Mammary epithelial cell (primary cell): ENCODE measurements around the gene TBC1D22A.

Source experiments
- CTCF ChIP-seq, 2 donors: IDR thresholded peaks in 1 of 2; conservative IDR thresholded peaks in 1 of 2; 2 replicates each; pipeline ENCODE4 v1.5.1; 2011 to 2012; ENCODE audit warnings: inconsistent platforms in 2 of 2, low read length in 2 of 2, mild to moderate bottlenecking in 2 of 2, control low read depth in 1 of 2, low read depth in 1 of 2; ENCODE audit not compliant: insufficient read depth in 1 of 2; ENCODE audit errors: extremely low read depth in 1 of 2
- EZH2 ChIP-seq: IDR thresholded peaks from 2 replicates; pipeline ENCODE4 v1.6.1; 2012; ENCODE audit warnings: low read length, inconsistent platforms, borderline replicate concordance

- TF ChIP-seq CTCF (conservative IDR thresholded peaks at IDR 0.05 in 1 of 2, IDR thresholded peaks at IDR 0.05 in 1 of 2; ENCODE audit: extremely low read depth in 1 of 2, insufficient read depth in 1 of 2, low read depth in 1 of 2, low read length in 2 of 2) (no peak), EZH2 (no peak)
Observed at GRCh38 chr22:47167056-47167455, 404.6 kb downstream of the TBC1D22A start.
